ENCODE measurements around the gene ZSCAN23. TPM values are rescaled to one million over a fixed set of nuclear protein-coding genes. Genes with fewer than 3 reads are reported as not detected.
A peak's percentile ranks its signal among the peaks of the same experiment; 100 is the strongest.

ZSCAN23 gene
- total RNA-seq, 1 donor from 2014 or later, result 2.4 TPM

- FAIRE-seq (peak; percentile 52), DNase-seq (ENCODE audit: low read depth) (peak; percentile 69)
- peak; percentile 61 for TF ChIP-seq CTCF (IDR thresholded peaks at IDR 0.05; ENCODE audit: insufficient read depth, low read length, severe bottlenecking)
- H3K36me3 ChIP-seq (ENCODE audit: control insufficient read depth, insufficient read depth, low read length), result no peaks in the 10 kb centered on the region
- no peaks in the 10 kb centered on the region for H3K27me3 ChIP-seq (ENCODE audit: control insufficient read depth, insufficient read depth, low read length)
- H3K4me3 ChIP-seq (ENCODE audit: low read depth, low read length), result peak overlapping the region; percentile 49
These were observed 59.8 kb downstream of the ZSCAN23 start for GRCh38 chr6:28383235-28384142.

Other genes starting within 250 kb of the ZSCAN23 start
- 12.1 and 14.3 TPM in 2 replicates for gene ZSCAN9, start 218.2 kb downstream of the ZSCAN23 start, total RNA-seq
- 4.9 and 5.5 TPM in 2 replicates for gene ZKSCAN4, start 191.2 kb downstream of the ZSCAN23 start, total RNA-seq
- gene NKAPL, start 184.2 kb downstream of the ZSCAN23 start, total RNA-seq, result 0.79 and 1.2 TPM in 2 replicates
- 4.9 and 8.7 TPM in 2 replicates for gene ZSCAN26, start 176.3 kb downstream of the ZSCAN23 start, total RNA-seq
- 1.8 and 2.4 TPM in 2 replicates for gene PGBD1, start 161.9 kb downstream of the ZSCAN23 start, total RNA-seq
- gene ZSCAN31, start 107.3 kb downstream of the ZSCAN23 start, total RNA-seq, result 12.1 and 41.9 TPM in 2 replicates
- 2.6 and 3.2 TPM in 2 replicates for gene ZKSCAN3, start 93.5 kb downstream of the ZSCAN23 start, total RNA-seq
- 4.7 and 6.8 TPM in 2 replicates for gene ZSCAN12, start 43.7 kb downstream of the ZSCAN23 start, total RNA-seq
- not detected in 2 replicates for gene GPX6, start 72.3 kb upstream of the ZSCAN23 start, total RNA-seq
- not detected in 2 replicates for gene GPX5, start 82.4 kb upstream of the ZSCAN23 start, total RNA-seq

Data from bronchial epithelial cell (primary cell).